GM12878 (cell line): Measurements from ENCODE around the gene STK10. TPM values are rescaled to one million over a fixed set of nuclear protein-coding genes. Genes with fewer than 3 reads are reported as not detected.

Source experiments
- ATAC-seq: fragments of 200-7000 bp; cut with Tn5 transposase; 3 replicates; pipeline ENCODE4 v1.9.1; 2020; ENCODE audit warnings: mild to moderate bottlenecking, moderate library complexity
- BruUV-seq: library from RNA; stranded (reverse); fragments of 400-500 nt; replicated peaks from 2 replicates; lab custom pipeline; 2021; lab: Mats Ljungman, UMichigan
- CTCF ChIA-PET: fragments of 300-600 bp; sonication (Branson Sonifier 250); formaldehyde crosslinking; extraction: SDS; loops from one replicate; lab custom pipeline; 2021; ENCODE audit warnings: inconsistent platforms; lab: Yijun Ruan, JAX
- POLR2A ChIA-PET: fragments of 350-600 bp; formaldehyde crosslinking; extraction: SDS; loops from one replicate; lab custom pipeline; 2021; ENCODE audit warnings: inconsistent platforms; lab: Charles Lee
- RAD21 ChIA-PET: fragments of 300-600 bp; sonication (Branson Sonifier 250); formaldehyde crosslinking; loops from one replicate; lab custom pipeline; 2023; ENCODE audit warnings: antibody characterized with exemption; ENCODE audit not compliant: unreplicated experiment; lab: Charles Lee
- SMC1A ChIA-PET: fragments of 300-600 bp; sonication (Branson Sonifier 250); formaldehyde crosslinking; loops from one replicate; lab custom pipeline; 2023; ENCODE audit not compliant: unreplicated experiment, uncharacterized antibody; lab: Charles Lee
- DNase-seq: peaks from one replicate; pipeline ENCODE4 v3.0.0-alpha.2; 2011; ENCODE audit warnings: low read depth, low spot score
- FAIRE-seq: peaks from 3 replicates; lab custom pipeline; 2011; peaks lifted over from hg19 to GRCh38; lab: Jason Lieb, UNC
- H2AFZ ChIP-seq: 2 replicates; pipeline ENCODE4 v1.6.0; 2011; ENCODE audit warnings: low read depth, low read length, control low read depth; ENCODE audit not compliant: control insufficient read depth
- H3K27ac ChIP-seq: 2 replicates; pipeline ENCODE4 v1.5.1; 2011; ENCODE audit warnings: control low read depth; ENCODE audit not compliant: control insufficient read depth, insufficient read depth
- H3K27me3 ChIP-seq, 2 experiments: replicated peaks in 1 of 2; 2 replicates each; pipeline versions ENCODE4 v1.6.0 to v1.6.1; 2011; ENCODE audit warnings: low read length in 1 of 2; ENCODE audit not compliant: control insufficient read depth in 2 of 2, insufficient read depth in 2 of 2
- H3K36me3 ChIP-seq, 2 experiments: 2 replicates each; pipeline ENCODE4 v1.5.1; 2011; ENCODE audit warnings: low read length in 1 of 2; ENCODE audit not compliant: control insufficient read depth in 2 of 2, insufficient read depth in 2 of 2
- H3K4me1 ChIP-seq: 2 replicates; pipeline ENCODE4 v1.6.1; 2011; ENCODE audit warnings: mild to moderate bottlenecking, low read length, moderate library complexity, mixed read lengths; ENCODE audit not compliant: control insufficient read depth, insufficient read depth
- H3K4me2 ChIP-seq: 2 replicates; pipeline ENCODE4 v1.6.0; 2011; ENCODE audit warnings: control low read depth; ENCODE audit not compliant: control insufficient read depth, insufficient read depth
- H3K4me3 ChIP-seq: fragments of 200-600 bp; sonication (generic); 2 replicates; pipeline ENCODE4 v1.5.1; 2016
- H3K79me2 ChIP-seq: 2 replicates; pipeline ENCODE4 v1.6.0; 2011; ENCODE audit warnings: low read length; ENCODE audit not compliant: control insufficient read depth, insufficient read depth
- H3K9ac ChIP-seq: 2 replicates; pipeline ENCODE4 v1.8.0; 2011; ENCODE audit warnings: low read length, control low read depth, mixed read lengths; ENCODE audit not compliant: control insufficient read depth, insufficient read depth
- H3K9me3 ChIP-seq: replicated peaks from 3 replicates; pipeline ENCODE4 v1.5.1; 2011; ENCODE audit warnings: mild to moderate bottlenecking, low read length; ENCODE audit not compliant: control insufficient read depth, insufficient read depth
- H4K20me1 ChIP-seq: 2 replicates; pipeline ENCODE4 v1.6.0; 2011; ENCODE audit not compliant: control insufficient read depth, insufficient read depth
- FOXM1 ChIP-seq: IDR thresholded peaks from 2 replicates; pipeline ENCODE4 v1.6.1; 2012; ENCODE audit warnings: low read depth, mild to moderate bottlenecking, inconsistent platforms, low read length, moderate library complexity
- NR2F1 ChIP-seq: fragments of 450-650 bp; conservative IDR thresholded peaks from 2 replicates; pipeline ENCODE4 v1.6.1; 2017; ENCODE audit warnings: mild to moderate bottlenecking
- REST ChIP-seq: IDR thresholded peaks from 2 replicates; pipeline ENCODE4 v1.6.1; 2012; ENCODE audit warnings: mild to moderate bottlenecking, low read depth, low read length
- SPI1 ChIP-seq: IDR thresholded peaks from 2 replicates; pipeline ENCODE4 v1.6.1; 2011; ENCODE audit warnings: low read depth, mild to moderate bottlenecking, low read length, moderate library complexity, borderline replicate concordance; ENCODE audit not compliant: insufficient read depth
- TARDBP ChIP-seq: IDR thresholded peaks from 2 replicates; pipeline ENCODE4 v1.6.1; 2016; ENCODE audit warnings: borderline replicate concordance
- TBL1XR1 ChIP-seq: IDR thresholded peaks from 2 replicates; pipeline ENCODE4 v1.6.1; 2012; ENCODE audit warnings: low read depth, low read length, improper control_type of control experiment
- TCF7 ChIP-seq: IDR thresholded peaks from 2 replicates; pipeline ENCODE4 v1.6.1; 2014; ENCODE audit warnings: antibody characterized with exemption, borderline replicate concordance
- ZBED1 ChIP-seq: IDR thresholded peaks from 2 replicates; pipeline ENCODE4 v1.6.1; 2016; ENCODE audit warnings: borderline replicate concordance
- ZSCAN29 ChIP-seq: fragments of 450-650 bp; IDR thresholded peaks from 2 replicates; pipeline ENCODE4 v1.6.1; 2017; ENCODE audit warnings: mild to moderate bottlenecking, moderate library complexity
- WGBS: methylation state at CpG from one replicate; pipeline ENCODE4 v1.1.6; 2016; ENCODE audit warnings: low lambda C conversion rate; ENCODE audit not compliant: insufficient replicate concordance, insufficient coverage; ENCODE audit errors: missing lambda C conversion rate; 5-methylcytosine and 5-hydroxymethylcytosine counted together
- in situ Hi-C: fragments of 300-500 bp; cut with MboI; formaldehyde crosslinking; loops from 9 replicates; pipeline ENCODE4 v1.14.3; 2018; ENCODE audit warnings: mixed read lengths
- intact Hi-C: fragments of 100-400 bp; cut with micrococcal nuclease; formaldehyde crosslinking; loops from one replicate; pipeline ENCODE4 v1.14.2; 2022; ENCODE audit not compliant: unreplicated experiment
- polyA plus RNA-seq, 11 experiments: library from polyadenylated mRNA; depleted of rRNA in 4 of 11; unstranded in 6 of 11; stranded (reverse) in 5 of 11; fragments of >200 nt; fragmentation: Nextera tagmentation in 4 of 11; fragmentation: Illumina TruSeq in 1 of 11; extraction: Ambion mirVana in 4 of 11; extraction: Trizol in 1 of 11; gene quantifications; 1 replicate in 1 of 11; 2 replicates in 10 of 11; pipeline versions ENCODE4 v1.2.1 to v1.2.3, GENCODE V29; 2011 to 2016; ENCODE audit warnings: inconsistent platforms in 2 of 11, missing spikeins in 2 of 11, low read depth in 1 of 11
- total RNA-seq, 4 experiments: library from RNA; depleted of rRNA in 3 of 4; stranded (reverse); fragments of >200 nt in 3 of 4; fragmentation: Illumina TruSeq in 1 of 4; extraction: Trizol in 1 of 4; gene quantifications; 2 replicates each; pipeline versions ENCODE4 v1.2.1 to v1.2.3, GENCODE V29; 2013 to 2021
- TF ChIP-seq, protein P1 (sequence below): fragments of 450-650 bp; IDR thresholded peaks from 2 replicates; pipeline ENCODE4 v1.6.1; 2017; ENCODE audit warnings: low read depth, mild to moderate bottlenecking, moderate library complexity
- TF ChIP-seq, protein P2 (sequence below): fragments of 450-650 bp; conservative IDR thresholded peaks from 2 replicates; pipeline ENCODE4 v1.6.1; 2017; ENCODE audit warnings: mild to moderate bottlenecking, moderate library complexity

The STK10 gene
- total and polyA plus RNA-seq, 10 of the 15 experiments (the other 5 are each of a cell fraction or from before 2014, with no cell fraction given) = 14.2 to 96.4 (median 50.6) TPM

DNA sequence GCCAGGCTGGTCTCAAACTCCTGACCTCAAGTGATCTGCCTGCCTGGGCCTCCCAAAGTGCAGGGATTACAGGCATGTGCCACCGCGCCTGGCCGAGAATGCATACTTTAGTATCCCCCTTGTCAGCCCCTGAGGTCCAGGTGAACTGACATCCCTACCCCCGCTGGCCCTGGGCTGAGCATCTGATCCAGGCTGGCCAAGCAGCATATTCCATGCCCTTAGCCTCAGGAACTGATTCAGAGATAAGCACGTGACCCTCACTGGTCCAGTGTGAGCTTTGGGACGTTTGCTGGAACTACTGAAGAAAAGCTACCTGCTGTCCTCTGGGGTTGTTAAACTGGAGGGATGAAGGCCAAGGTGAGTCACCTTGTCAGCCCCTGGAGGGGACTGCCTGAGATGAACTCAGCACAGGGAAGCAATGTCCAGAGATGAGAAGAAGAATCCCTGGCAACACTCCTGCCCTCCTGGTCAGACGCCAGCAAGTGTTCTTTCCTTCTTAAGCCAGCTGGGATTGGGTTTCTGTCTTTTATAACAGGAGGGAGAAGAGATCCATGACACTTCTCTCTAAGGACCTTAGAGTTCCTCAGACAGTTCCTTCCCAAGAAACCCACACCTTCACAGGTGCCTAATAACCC lies 122.5 kb downstream of the STK10 start (continued):
- TF ChIP-seq REST = no peak
- no peak for TF ChIP-seq ZSCAN29

GRCh38 chr5:172064766-172065165 lies 123.3 kb downstream of the STK10 start:
- Histone ChIP-seq H2AFZ (no peak overlapping the region), H3K27me3 (no peaks in the 10 kb centered on the region), H3K9me3 (no peaks in the 10 kb centered on the region), H3K27ac (no peak overlapping the region), H3K79me2 (no peaks in the 10 kb centered on the region; the same call in 1 of the 2 replicates), H4K20me1 (no peaks in the 10 kb centered on the region), H3K9ac (no peak overlapping the region), H3K4me3 (no peak overlapping the region), H3K4me1 (peaks cover 12% of the 10 kb centered on the region), H3K4me2 (no peak overlapping the region), H3K36me3 (peaks cover 27 to 37% of the 10 kb centered on the region in 2 experiments)
- intact Hi-C loops = no loop called here
- ChIA-PET CTCF (interaction anchor here (0.5 to 3.3 kb wide), 2 partner anchors 153 to 321 kb away, joined by 3 to 10 read pairs; no protein-coding TSS in a partner anchor), POLR2A (interaction anchor here (0.6 kb wide), 1 partner anchor 1247 kb away, joined by 3 read pairs; no protein-coding TSS in a partner anchor), RAD21 (no interaction called here), SMC1A (no interaction called here)
- no TSS peak for BruUV-seq
- in situ Hi-C loops = no loop called here
- WGBS = over 99% methylated on average over 9 of the region's 9 CpGs
- no peak for DNase-seq
- ATAC-seq = no peak
- FAIRE-seq = no peak
- TF ChIP-seq ZBED1 (no peak), SPI1 (no peak), TBL1XR1 (no peak), TCF7 (no peak), FOXM1 (no peak), TARDBP (no peak), NR2F1 (no peak)
- TF ChIP-seq, protein P1, sequence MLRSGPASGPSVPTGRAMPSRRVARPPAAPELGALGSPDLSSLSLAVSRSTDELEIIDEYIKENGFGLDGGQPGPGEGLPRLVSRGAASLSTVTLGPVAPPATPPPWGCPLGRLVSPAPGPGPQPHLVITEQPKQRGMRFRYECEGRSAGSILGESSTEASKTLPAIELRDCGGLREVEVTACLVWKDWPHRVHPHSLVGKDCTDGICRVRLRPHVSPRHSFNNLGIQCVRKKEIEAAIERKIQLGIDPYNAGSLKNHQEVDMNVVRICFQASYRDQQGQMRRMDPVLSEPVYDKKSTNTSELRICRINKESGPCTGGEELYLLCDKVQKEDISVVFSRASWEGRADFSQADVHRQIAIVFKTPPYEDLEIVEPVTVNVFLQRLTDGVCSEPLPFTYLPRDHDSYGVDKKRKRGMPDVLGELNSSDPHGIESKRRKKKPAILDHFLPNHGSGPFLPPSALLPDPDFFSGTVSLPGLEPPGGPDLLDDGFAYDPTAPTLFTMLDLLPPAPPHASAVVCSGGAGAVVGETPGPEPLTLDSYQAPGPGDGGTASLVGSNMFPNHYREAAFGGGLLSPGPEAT = no peak
- TF ChIP-seq, protein P2, sequence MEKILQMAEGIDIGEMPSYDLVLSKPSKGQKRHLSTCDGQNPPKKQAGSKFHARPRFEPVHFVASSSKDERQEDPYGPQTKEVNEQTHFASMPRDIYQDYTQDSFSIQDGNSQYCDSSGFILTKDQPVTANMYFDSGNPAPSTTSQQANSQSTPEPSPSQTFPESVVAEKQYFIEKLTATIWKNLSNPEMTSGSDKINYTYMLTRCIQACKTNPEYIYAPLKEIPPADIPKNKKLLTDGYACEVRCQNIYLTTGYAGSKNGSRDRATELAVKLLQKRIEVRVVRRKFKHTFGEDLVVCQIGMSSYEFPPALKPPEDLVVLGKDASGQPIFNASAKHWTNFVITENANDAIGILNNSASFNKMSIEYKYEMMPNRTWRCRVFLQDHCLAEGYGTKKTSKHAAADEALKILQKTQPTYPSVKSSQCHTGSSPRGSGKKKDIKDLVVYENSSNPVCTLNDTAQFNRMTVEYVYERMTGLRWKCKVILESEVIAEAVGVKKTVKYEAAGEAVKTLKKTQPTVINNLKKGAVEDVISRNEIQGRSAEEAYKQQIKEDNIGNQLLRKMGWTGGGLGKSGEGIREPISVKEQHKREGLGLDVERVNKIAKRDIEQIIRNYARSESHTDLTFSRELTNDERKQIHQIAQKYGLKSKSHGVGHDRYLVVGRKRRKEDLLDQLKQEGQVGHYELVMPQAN = no peak
